ENCODE results near the gene TMEM221. TPM values are rescaled to one million over a fixed set of nuclear protein-coding genes. Genes with fewer than 3 reads are reported as not detected.
A peak's percentile ranks its signal among the peaks of the same experiment; 100 is the strongest.

Gene TMEM221
- total and polyA plus RNA-seq, 2 donors: 0.53 to 0.82 TPM

GRCh38 chr19:17398902-17399527 is 49.5 kb downstream of the TMEM221 start:
- Histone ChIP-seq H3K4me3 (ENCODE audit: low read depth, low read length) (no peak overlapping the region), H3K27ac (ENCODE audit: low read depth) (no peak overlapping the region), H3K36me3 (ENCODE audit: insufficient read depth) (no peaks in the 10 kb centered on the region), H3K4me1 (ENCODE audit: insufficient read depth) (no peaks in the 10 kb centered on the region)
- WGBS: 63% methylated on average over 8 of the region's 8 CpGs
- DNase-seq (ENCODE audit: extremely low spot score): no peak

GRCh38 chr19:17394891-17395415 is 53.5 kb downstream of the TMEM221 start:
- Histone ChIP-seq H3K27ac (ENCODE audit: low read depth) (no peak overlapping the region), H3K4me1 (ENCODE audit: insufficient read depth) (no peaks in the 10 kb centered on the region), H3K4me3 (ENCODE audit: low read depth, low read length) (no peak overlapping the region), H3K36me3 (ENCODE audit: insufficient read depth) (no peaks in the 10 kb centered on the region)
- 17% methylated on average over 19 of the region's 19 CpGs for WGBS
- no peak for DNase-seq (ENCODE audit: extremely low spot score)

- H3K4me3 ChIP-seq (ENCODE audit: low read depth, low read length): no peak within 1 kb of the TSS
- DNase-seq (ENCODE audit: extremely low spot score): no peak
- no peaks in the 10 kb centered on the region for H3K4me1 ChIP-seq (ENCODE audit: insufficient read depth)
- H3K36me3 ChIP-seq (ENCODE audit: insufficient read depth): no peaks in the 10 kb centered on the region
- 32% methylated on average over 41 of the region's 41 CpGs for WGBS
- H3K27ac ChIP-seq (ENCODE audit: low read depth): no peak within 1 kb of the TSS
Measured at GRCh38 chr19:17393914-17394313, 54.6 kb downstream of the TMEM221 start, which contains the start of gene CCDC194. Gene CCDC194, minus strand, starts transcription at chr19:17394196. Its CDS starts 38 bp downstream, at chr19:17394158.

DNA sequence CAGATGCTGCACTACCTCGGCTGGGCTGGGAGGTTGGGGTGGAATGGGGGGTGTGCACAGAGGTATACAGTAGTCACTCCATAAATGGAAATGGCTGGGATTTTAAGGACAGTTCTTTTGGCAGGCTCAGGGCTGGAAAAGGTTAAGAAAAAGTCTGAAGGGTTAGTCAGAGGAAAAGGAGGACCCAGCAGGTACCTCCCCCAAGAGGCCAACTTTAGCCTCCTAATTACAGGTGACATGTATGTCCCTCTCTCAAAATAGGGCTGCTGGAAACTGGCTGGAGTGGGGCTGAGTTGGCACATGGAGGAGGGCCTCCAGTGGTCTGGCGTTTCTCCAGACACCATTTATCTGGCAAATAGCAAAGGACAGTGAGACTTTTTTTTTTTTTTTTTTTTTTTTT is 55.5 kb downstream of the TMEM221 start:
- H3K4me1 ChIP-seq (ENCODE audit: insufficient read depth): no peaks in the 10 kb centered on the region
- WGBS: 58% methylated on average over 2 of the region's 2 CpGs
- H3K36me3 ChIP-seq (ENCODE audit: insufficient read depth): no peaks in the 10 kb centered on the region
- no peak for DNase-seq (ENCODE audit: extremely low spot score)
- no peak overlapping the region for H3K4me3 ChIP-seq (ENCODE audit: low read depth, low read length)
- H3K27ac ChIP-seq (ENCODE audit: low read depth): no peak overlapping the region

DNA sequence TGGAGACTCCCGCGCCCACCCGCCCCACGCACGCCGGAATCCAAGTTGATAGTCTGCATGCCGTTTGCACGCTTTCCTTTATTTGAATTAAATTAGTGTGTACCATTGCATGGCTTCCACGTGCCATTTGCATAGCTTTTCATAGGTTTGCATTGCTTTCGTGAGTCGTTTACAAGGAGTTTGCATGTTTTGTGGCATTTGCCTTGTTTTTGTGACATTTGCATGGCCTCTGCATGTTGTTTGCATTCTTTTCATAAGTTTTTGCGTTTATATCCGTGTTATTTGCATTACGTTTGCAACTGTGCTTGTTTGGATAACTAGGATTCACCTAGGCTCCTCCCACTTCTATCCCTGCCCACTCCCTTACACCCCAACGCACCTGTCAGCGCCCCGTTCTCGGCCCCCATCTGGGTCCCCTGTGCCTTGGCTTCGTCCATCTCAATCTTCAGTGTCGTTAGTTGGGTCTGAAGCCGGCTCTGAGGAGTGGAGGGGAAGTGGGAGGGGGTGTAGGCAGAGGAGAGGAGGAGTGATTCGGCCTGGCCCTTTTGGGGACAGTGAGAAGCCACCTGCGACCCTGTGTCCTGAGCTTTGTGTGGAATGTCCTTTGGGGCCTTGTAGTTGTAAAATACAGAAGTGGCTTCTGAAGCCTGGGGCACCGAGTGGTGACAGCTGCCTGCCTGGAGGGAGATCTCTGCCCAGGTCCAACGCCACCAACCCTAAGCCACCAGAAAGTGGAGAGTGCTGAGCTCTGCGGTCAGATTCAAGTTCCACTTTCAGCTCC is 56.9 kb downstream of the TMEM221 start:
- no peak for DNase-seq (ENCODE audit: extremely low spot score)
- Histone ChIP-seq H3K4me3 (ENCODE audit: low read depth, low read length) (peak overlapping the region; percentile 23), H3K27ac (ENCODE audit: low read depth) (no peak overlapping the region), H3K36me3 (ENCODE audit: insufficient read depth) (no peaks in the 10 kb centered on the region), H3K4me1 (ENCODE audit: insufficient read depth) (no peaks in the 10 kb centered on the region)
- 13% methylated on average over 26 of the region's 26 CpGs for WGBS

DNA sequence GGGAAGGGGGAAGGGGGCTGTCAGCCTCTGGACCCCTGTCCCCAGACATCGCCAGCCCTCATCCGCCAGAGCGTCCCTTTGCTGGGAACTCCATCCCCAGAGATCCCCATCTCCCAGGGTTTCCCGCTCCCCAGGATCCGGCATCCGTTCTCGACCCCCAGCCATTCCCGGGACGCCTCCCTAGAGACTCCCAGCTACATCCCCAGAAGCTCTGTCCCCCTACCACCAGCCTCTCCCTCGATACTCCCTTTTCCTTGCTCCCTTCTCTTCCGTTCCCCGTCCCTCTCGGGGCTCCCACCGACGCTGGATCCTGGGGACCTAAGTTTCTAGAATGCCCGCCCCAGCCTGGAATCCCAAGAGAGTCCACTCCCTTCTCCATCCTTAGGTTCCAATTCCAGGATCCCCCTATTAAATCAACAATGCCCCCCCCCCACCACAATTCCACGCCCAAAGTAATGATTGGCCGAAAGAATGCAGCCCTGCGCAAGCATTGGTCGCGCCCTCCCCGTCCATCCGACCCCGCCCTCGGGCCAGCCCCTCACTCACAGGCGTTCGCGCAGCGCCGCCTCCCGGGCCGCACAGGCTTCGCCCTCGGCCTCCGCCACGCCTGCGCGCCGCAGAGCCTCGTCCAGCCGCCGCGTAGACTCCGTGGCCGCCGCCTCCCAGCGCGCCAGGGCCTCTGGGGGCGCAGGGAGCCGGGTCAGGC is 57.6 kb downstream of the TMEM221 start:
- DNase-seq (ENCODE audit: extremely low spot score): peak; percentile 82
- Histone ChIP-seq H3K27ac (ENCODE audit: low read depth) (no peak overlapping the region), H3K4me3 (ENCODE audit: low read depth, low read length) (peak overlapping the region; percentile 23), H3K36me3 (ENCODE audit: insufficient read depth) (no peaks in the 10 kb centered on the region), H3K4me1 (ENCODE audit: insufficient read depth) (no peaks in the 10 kb centered on the region)
- under 1% methylated on average over 50 of the region's 50 CpGs for WGBS

GRCh38 chr19:17389957-17390664 is 58.4 kb downstream of the TMEM221 start:
- H3K36me3 ChIP-seq (ENCODE audit: insufficient read depth): no peaks in the 10 kb centered on the region
- no peaks in the 10 kb centered on the region for H3K4me1 ChIP-seq (ENCODE audit: insufficient read depth)
- no peak overlapping the region for H3K27ac ChIP-seq (ENCODE audit: low read depth)
- no peak for DNase-seq (ENCODE audit: extremely low spot score)
- 7% methylated on average over 37 of the region's 37 CpGs for WGBS
- H3K4me3 ChIP-seq (ENCODE audit: low read depth, low read length): peak overlapping the region; percentile 23

GRCh38 chr19:17389288-17389687 is 59.2 kb downstream of the TMEM221 start:
- H3K4me1 ChIP-seq (ENCODE audit: insufficient read depth): no peaks in the 10 kb centered on the region
- no peak overlapping the region for H3K4me3 ChIP-seq (ENCODE audit: low read depth, low read length)
- no peak overlapping the region for H3K27ac ChIP-seq (ENCODE audit: low read depth)
- DNase-seq (ENCODE audit: extremely low spot score): no peak
- 54% methylated on average over 1 of the region's 1 CpG for WGBS
- H3K36me3 ChIP-seq (ENCODE audit: insufficient read depth): no peaks in the 10 kb centered on the region

DNA sequence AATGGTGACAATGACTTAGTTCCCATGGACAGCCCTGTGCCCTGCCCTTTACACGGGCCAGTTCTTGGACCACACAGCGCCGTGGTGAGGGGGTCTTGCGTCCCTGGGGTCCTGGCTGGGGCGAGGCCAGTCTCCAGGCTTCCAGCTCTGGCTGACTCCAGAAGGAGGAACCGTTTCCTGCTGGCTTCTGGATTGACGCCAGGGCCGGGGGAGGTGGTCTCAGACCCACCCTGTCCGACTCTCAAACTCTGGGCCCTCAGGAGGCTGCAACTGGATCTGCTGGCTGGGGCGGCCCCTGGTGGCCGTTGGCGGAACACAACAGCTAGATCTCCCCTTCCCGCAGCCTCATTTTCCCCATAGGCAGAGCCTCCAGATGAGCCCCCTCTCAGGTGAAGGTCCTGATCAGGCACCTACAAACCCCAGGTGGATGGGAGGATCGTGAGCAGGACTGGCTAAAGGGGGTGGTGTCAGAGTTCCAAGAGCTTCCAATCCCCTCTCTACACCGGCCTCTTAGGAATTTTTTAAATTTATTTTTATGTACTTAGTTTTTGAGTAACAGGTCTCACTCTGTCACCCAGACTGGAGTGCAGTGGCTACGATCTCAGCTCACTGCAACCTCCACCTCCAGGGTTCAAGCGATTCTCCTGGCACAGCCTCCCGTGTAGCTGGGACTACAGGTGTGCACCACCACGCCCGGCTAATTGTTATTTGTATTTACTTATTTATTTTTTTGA is 62.4 kb downstream of the TMEM221 start:
- Histone ChIP-seq H3K27ac (ENCODE audit: low read depth) (no peak overlapping the region), H3K36me3 (ENCODE audit: insufficient read depth) (no peaks in the 10 kb centered on the region), H3K4me1 (ENCODE audit: insufficient read depth) (no peaks in the 10 kb centered on the region), H3K4me3 (ENCODE audit: low read depth, low read length) (no peak overlapping the region)
- WGBS: 36% methylated on average over 20 of the region's 20 CpGs
- DNase-seq (ENCODE audit: extremely low spot score): no peak

Other genes starting within 250 kb of the TMEM221 start
- gene USE1, start 233.3 kb downstream of the TMEM221 start, total RNA-seq: 10.9 TPM
- gene USE1, start 233.3 kb downstream of the TMEM221 start, polyA plus RNA-seq: 39.8 TPM
- 5.8 TPM for gene OCEL1, start 222.4 kb downstream of the TMEM221 start, total RNA-seq
- gene OCEL1, start 222.4 kb downstream of the TMEM221 start, polyA plus RNA-seq: 28.4 TPM
- gene NR2F6, start 202.7 kb downstream of the TMEM221 start, total RNA-seq: 19.9 TPM
- 36.8 TPM for gene NR2F6, start 202.7 kb downstream of the TMEM221 start, polyA plus RNA-seq
- 6.0 TPM for gene USHBP1, start 183.9 kb downstream of the TMEM221 start, total RNA-seq
- 6.6 TPM for gene USHBP1, start 183.9 kb downstream of the TMEM221 start, polyA plus RNA-seq
- gene BABAM1, start 181.2 kb downstream of the TMEM221 start, total RNA-seq: 46.2 TPM
- 78.2 TPM for gene BABAM1, start 181.2 kb downstream of the TMEM221 start, polyA plus RNA-seq
- gene ANKLE1, start 166.8 kb downstream of the TMEM221 start, total RNA-seq: 0.26 TPM
- gene ANKLE1, start 166.8 kb downstream of the TMEM221 start, polyA plus RNA-seq: 0.66 TPM
- gene ABHD8, start 145.2 kb downstream of the TMEM221 start, total RNA-seq: 6.8 TPM
- gene ABHD8, start 145.2 kb downstream of the TMEM221 start, polyA plus RNA-seq: 20.0 TPM
- gene MRPL34, start 142.8 kb downstream of the TMEM221 start, total RNA-seq: 6.1 TPM
- gene MRPL34, start 142.8 kb downstream of the TMEM221 start, polyA plus RNA-seq: 146 TPM
- gene DDA1, start 139.1 kb downstream of the TMEM221 start, total RNA-seq: 8.0 TPM
- gene DDA1, start 139.1 kb downstream of the TMEM221 start, polyA plus RNA-seq: 66.1 TPM
- gene ANO8, start 113.8 kb downstream of the TMEM221 start, total RNA-seq: 4.1 TPM
- gene ANO8, start 113.8 kb downstream of the TMEM221 start, polyA plus RNA-seq: 5.8 TPM
- 11.2 TPM for gene GTPBP3, start 111.1 kb downstream of the TMEM221 start, total RNA-seq
- 15.9 TPM for gene GTPBP3, start 111.1 kb downstream of the TMEM221 start, polyA plus RNA-seq
- gene PLVAP, start 71.3 kb downstream of the TMEM221 start, total RNA-seq: 23.6 TPM
- gene PLVAP, start 71.3 kb downstream of the TMEM221 start, polyA plus RNA-seq: 289 TPM
- gene CCDC194, start 54.5 kb downstream of the TMEM221 start, total RNA-seq: not detected
- not detected for gene CCDC194, start 54.5 kb downstream of the TMEM221 start, polyA plus RNA-seq
- 11.5 TPM for gene BST2, start 43.0 kb downstream of the TMEM221 start, total RNA-seq
- gene BST2, start 43.0 kb downstream of the TMEM221 start, polyA plus RNA-seq: 103 TPM
- gene MVB12A, start 28.6 kb downstream of the TMEM221 start, total RNA-seq: 25.7 TPM
- 66.4 TPM for gene MVB12A, start 28.6 kb downstream of the TMEM221 start, polyA plus RNA-seq
- gene NXNL1, start 12.3 kb upstream of the TMEM221 start, total RNA-seq: not detected
- gene NXNL1, start 12.3 kb upstream of the TMEM221 start, polyA plus RNA-seq: not detected
- gene SLC27A1, start 21.9 kb upstream of the TMEM221 start, total RNA-seq: 14.8 TPM
- gene SLC27A1, start 21.9 kb upstream of the TMEM221 start, polyA plus RNA-seq: 21.1 TPM
- 27.2 TPM for gene PGLS, start 63.0 kb upstream of the TMEM221 start, total RNA-seq
- 82.8 TPM for gene PGLS, start 63.0 kb upstream of the TMEM221 start, polyA plus RNA-seq
- gene COLGALT1, start 107.0 kb upstream of the TMEM221 start, total RNA-seq: 31.7 TPM
- 68.6 TPM for gene COLGALT1, start 107.0 kb upstream of the TMEM221 start, polyA plus RNA-seq
- gene UNC13A, start 239.7 kb upstream of the TMEM221 start, total RNA-seq: 0.48 TPM
- 0.25 TPM for gene UNC13A, start 239.7 kb upstream of the TMEM221 start, polyA plus RNA-seq

Measured in urinary bladder (tissue), 4 donors.